ENCODE measurements around the gene CAMTA1. TPM values are rescaled to one million over a fixed set of nuclear protein-coding genes. Genes with fewer than 3 reads are reported as not detected.

Gene CAMTA1
- total and polyA plus RNA-seq, 4 donors = 48.1 to 140 (median 52.3) TPM

GRCh38 chr1:7488475-7488842 lies 703.2 kb downstream of the CAMTA1 start:
- Histone ChIP-seq H3K9ac (ENCODE audit: insufficient read depth in 1 of 2, low read length in 2 of 2) (no peak overlapping the region), H3K36me3 (ENCODE audit: control insufficient read depth in 4 of 4, insufficient read depth in 4 of 4, low read length in 4 of 4) (no peaks in the 10 kb centered on the region), H3K4me3 (no peak overlapping the region), H3K27ac (ENCODE audit: low read depth in 1 of 2, low read length in 1 of 2) (no peak overlapping the region), H3K4me1 (ENCODE audit: control insufficient read depth in 5 of 5, insufficient read depth in 5 of 5, low read length in 5 of 5) (peaks cover 0 to 46% (median 35%) of the 10 kb centered on the region in 5 donors), H3K27me3 (ENCODE audit: control insufficient read depth in 3 of 3, insufficient read depth in 3 of 3, low read length in 2 of 3) (peaks cover 0 to 3% (median 2%) of the 10 kb centered on the region in 3 donors), H3K9me3 (ENCODE audit: control insufficient read depth in 4 of 4, insufficient read depth in 3 of 4, low read length in 3 of 4) (no peaks in the 10 kb centered on the region)
- no peak for ATAC-seq (ENCODE audit: insufficient read depth, low FRiP score)
- no peak for DNase-seq
- WGBS, 2 donors = 96 to 97% methylated on average over 1 of the region's 1 CpG
- no peak for TF ChIP-seq CTCF (IDR thresholded peaks at IDR 0.05; ENCODE audit: control extremely low read depth, extremely low read depth)

GRCh38 chr1:7489586-7489985 lies 704.3 kb downstream of the CAMTA1 start:
- H3K9ac ChIP-seq (ENCODE audit: insufficient read depth in 1 of 2, low read length in 2 of 2) = no peak overlapping the region
- no peak overlapping the region for H3K27ac ChIP-seq (ENCODE audit: low read depth in 1 of 2, low read length in 1 of 2)
- H3K4me3 ChIP-seq = no peak overlapping the region
- H3K9me3 ChIP-seq (ENCODE audit: control insufficient read depth in 4 of 4, insufficient read depth in 3 of 4, low read length in 3 of 4) = no peaks in the 10 kb centered on the region
- no peaks in the 10 kb centered on the region for H3K36me3 ChIP-seq (ENCODE audit: control insufficient read depth in 4 of 4, insufficient read depth in 4 of 4, low read length in 4 of 4)
- H3K27me3 ChIP-seq (ENCODE audit: control insufficient read depth in 3 of 3, insufficient read depth in 3 of 3, low read length in 2 of 3) = peaks cover 0 to 3% (median 2%) of the 10 kb centered on the region in 3 donors
- H3K4me1 ChIP-seq (ENCODE audit: control insufficient read depth in 5 of 5, insufficient read depth in 5 of 5, low read length in 5 of 5) = peaks cover 0 to 53% (median 37%) of the 10 kb centered on the region in 5 donors
- WGBS, 2 donors = 51 to 75% methylated on average over 13 of the region's 13 CpGs
- ATAC-seq (ENCODE audit: insufficient read depth, low FRiP score) = no peak
- no peak for TF ChIP-seq CTCF (IDR thresholded peaks at IDR 0.05; ENCODE audit: control extremely low read depth, extremely low read depth)
- DNase-seq = peak in 2 of 3 donors; percentile 52 to 61

GRCh38 chr1:7490576-7490975 lies 705.3 kb downstream of the CAMTA1 start:
- Histone ChIP-seq H3K9me3 (ENCODE audit: control insufficient read depth in 4 of 4, insufficient read depth in 3 of 4, low read length in 3 of 4) (no peaks in the 10 kb centered on the region), H3K27me3 (ENCODE audit: control insufficient read depth in 3 of 3, insufficient read depth in 3 of 3, low read length in 2 of 3) (peaks cover 0 to 3% (median 2%) of the 10 kb centered on the region in 3 donors), H3K9ac (ENCODE audit: insufficient read depth in 1 of 2, low read length in 2 of 2) (peak overlapping the region in 1 of 2 donors; percentile 60), H3K4me1 (ENCODE audit: control insufficient read depth in 5 of 5, insufficient read depth in 5 of 5, low read length in 5 of 5) (peaks cover 0 to 44% (median 32%) of the 10 kb centered on the region in 5 donors), H3K4me3 (no peak overlapping the region), H3K36me3 (ENCODE audit: control insufficient read depth in 4 of 4, insufficient read depth in 4 of 4, low read length in 4 of 4) (no peaks in the 10 kb centered on the region), H3K27ac (ENCODE audit: low read depth in 1 of 2, low read length in 1 of 2) (peak overlapping the region in 1 of 2 donors; percentile 60)
- ATAC-seq (ENCODE audit: insufficient read depth, low FRiP score) = no peak
- WGBS, 2 donors = 72 to 86% methylated on average over 10 of the region's 10 CpGs
- peak in 1 of 3 donors; percentile 54 for DNase-seq
- TF ChIP-seq CTCF (IDR thresholded peaks at IDR 0.05; ENCODE audit: control extremely low read depth, extremely low read depth) = no peak

Measured in lung (tissue), 12 donors.